GM21447 (cell line): ENCODE measurements around the gene C1QTNF12.

Source experiments
- ATAC-seq: cut with Tn5 transposase; IDR thresholded peaks from one replicate; pipeline ENCODE4 v1.9.1; 2021; ENCODE audit not compliant: unreplicated experiment

C1QTNF12 gene

GRCh38 chr1:1215080-1215676 lies 31.3 kb downstream of the C1QTNF12 start:
- no peak for ATAC-seq

GRCh38 chr1:1213345-1214265 lies 32.9 kb downstream of the C1QTNF12 start, which contains the start of gene TNFRSF4:
Gene TNFRSF4, minus strand, starts transcription at chr1:1214153. Its CDS starts 26 bp downstream, at chr1:1214127.
- no peak for ATAC-seq

GRCh38 chr1:1212780-1213344 lies 33.7 kb downstream of the C1QTNF12 start:
- ATAC-seq = no peak

- ATAC-seq = no peak
Observed at GRCh38 chr1:1211541-1212441, 34.7 kb downstream of the C1QTNF12 start.

DNA sequence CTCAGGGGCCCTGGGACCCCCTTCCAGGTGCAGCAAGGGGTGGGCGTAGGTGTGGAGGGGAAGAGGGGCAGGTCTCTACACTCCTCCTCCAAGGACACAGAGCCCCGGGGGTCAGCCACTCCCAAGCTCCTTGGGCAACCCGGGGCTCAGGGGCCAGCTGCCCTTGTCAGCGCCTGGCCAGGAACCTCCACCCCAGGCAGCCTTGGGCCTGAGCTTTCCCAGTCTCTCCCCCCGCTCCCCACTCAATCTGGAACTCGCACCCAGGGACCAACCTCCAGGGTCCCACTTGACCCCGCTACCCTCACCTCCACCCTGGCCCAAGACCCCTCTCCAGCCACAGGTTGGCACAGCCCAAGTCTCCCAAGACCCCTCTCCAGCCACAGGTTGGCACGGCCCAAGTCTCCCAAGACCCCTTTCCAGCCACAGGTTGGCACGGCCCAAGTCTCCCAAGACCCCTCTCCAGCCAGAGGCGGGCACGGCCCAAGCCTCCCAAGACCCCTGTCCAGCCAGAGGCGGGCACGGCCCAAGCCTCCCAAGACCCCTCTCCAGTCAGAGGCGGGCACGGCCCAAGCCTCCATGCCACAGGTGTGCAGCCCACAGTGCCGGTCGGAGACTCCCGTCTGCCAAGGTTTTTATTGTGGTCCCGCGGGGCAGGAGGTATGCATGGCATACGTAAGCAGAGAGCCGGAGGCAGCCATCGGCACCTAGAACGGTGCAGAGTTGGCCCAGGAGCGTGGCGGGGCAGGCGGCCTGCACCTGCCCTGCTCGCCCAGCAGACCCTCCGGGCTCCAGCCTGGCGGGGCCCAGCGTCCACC lies 35.6 kb downstream of the C1QTNF12 start:
- no peak for ATAC-seq

GRCh38 chr1:1208713-1209433 lies 37.6 kb downstream of the C1QTNF12 start:
- ATAC-seq = no peak

DNA sequence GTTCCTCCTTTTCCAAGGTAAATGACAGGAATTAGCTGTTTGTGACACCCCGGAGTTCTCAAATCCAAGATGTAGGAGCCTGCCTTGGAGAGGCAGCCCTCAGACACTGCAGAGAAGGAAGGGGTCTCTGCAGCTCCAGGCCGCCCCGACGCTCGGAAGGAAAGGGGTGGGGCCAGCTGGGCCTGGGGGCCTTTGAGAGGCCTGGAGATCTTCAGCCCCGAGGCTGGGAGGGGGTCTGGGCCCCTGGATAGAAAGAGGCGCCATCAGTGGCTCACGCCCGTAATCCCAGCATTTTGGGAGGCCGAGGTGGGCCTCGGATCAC lies 39.0 kb downstream of the C1QTNF12 start:
- ATAC-seq = no peak

DNA sequence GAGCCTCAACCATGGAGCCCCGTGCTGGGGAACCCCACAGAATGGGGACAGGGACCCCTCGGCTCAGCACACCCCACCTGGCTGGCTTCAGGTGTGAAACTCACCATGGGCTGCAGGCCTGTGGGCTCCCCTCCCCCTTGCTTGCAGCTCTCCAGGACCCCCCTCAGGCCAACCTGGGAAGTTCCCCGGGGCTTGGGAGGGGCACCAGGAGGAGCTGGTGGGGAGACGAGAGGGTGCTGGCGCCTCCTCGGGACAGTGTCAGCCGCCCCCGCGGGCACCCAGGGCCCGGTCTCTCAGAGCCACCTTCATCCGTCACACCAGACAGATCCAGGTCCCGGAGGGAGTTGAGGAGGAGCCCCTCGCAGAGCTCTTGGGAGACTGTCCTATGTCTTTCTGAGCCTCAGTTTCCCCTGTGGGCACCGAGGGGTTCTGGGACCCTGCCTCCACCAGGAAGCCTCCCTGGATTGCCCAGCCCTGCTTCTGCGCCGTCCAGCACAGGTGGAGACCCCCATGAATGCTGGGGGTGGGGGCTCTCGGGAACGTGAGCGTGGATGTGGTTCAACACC lies 39.5 kb downstream of the C1QTNF12 start:
- ATAC-seq = no peak

- ATAC-seq = no peak
Observed at GRCh38 chr1:1206376-1206965, 40.1 kb downstream of the C1QTNF12 start, which contains the start of gene TNFRSF18. Gene TNFRSF18, minus strand, starts transcription at chr1:1206592. Its CDS starts 21 bp downstream, at chr1:1206571.

GRCh38 chr1:1205769-1206375 lies 40.6 kb downstream of the C1QTNF12 start:
- ATAC-seq = no peak

DNA sequence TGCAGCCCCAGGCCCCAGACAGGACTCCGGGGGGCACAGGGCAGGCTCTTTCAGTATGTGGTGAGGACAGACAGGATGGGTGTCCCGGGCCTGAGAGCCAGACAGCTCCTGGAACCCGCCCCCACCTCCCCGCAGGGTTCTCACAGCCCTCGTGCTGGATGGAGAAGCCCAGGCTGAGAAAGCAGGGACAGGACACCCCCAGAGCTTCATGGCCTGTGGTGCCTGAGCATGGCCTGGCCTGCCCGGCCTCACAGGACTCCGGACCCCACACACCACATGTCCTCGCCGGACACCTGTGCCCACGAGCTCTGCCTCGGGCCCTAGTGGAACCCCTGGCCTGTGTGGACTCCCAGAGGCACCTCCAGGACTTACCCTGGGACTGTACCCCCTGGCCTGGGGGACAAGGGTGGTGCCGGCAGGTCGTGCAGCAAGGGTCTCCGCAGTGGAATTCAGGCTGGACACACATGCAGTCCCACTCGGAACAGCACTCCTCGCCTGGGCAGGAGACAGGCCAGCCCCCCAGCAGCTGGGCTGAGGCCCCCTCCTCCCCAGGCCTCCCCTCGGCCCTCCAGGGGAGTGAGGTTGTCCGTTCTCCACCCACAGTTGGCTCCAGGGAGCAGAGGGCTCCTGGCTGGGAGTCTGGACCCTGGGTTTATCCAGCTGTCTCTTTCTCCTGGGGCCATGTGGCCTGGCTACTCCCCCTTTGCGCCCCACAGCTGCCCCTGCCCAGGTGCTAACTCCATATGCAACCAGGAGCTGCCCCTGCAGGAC lies 41.3 kb downstream of the C1QTNF12 start:
- ATAC-seq = no peak

- ATAC-seq = no peak
Observed at GRCh38 chr1:1204425-1204920, 42.0 kb downstream of the C1QTNF12 start.

- ATAC-seq = no peak
Observed at GRCh38 chr1:1203561-1204424, 42.7 kb downstream of the C1QTNF12 start.

GRCh38 chr1:1202831-1203560 lies 43.5 kb downstream of the C1QTNF12 start:
- no peak for ATAC-seq

DNA sequence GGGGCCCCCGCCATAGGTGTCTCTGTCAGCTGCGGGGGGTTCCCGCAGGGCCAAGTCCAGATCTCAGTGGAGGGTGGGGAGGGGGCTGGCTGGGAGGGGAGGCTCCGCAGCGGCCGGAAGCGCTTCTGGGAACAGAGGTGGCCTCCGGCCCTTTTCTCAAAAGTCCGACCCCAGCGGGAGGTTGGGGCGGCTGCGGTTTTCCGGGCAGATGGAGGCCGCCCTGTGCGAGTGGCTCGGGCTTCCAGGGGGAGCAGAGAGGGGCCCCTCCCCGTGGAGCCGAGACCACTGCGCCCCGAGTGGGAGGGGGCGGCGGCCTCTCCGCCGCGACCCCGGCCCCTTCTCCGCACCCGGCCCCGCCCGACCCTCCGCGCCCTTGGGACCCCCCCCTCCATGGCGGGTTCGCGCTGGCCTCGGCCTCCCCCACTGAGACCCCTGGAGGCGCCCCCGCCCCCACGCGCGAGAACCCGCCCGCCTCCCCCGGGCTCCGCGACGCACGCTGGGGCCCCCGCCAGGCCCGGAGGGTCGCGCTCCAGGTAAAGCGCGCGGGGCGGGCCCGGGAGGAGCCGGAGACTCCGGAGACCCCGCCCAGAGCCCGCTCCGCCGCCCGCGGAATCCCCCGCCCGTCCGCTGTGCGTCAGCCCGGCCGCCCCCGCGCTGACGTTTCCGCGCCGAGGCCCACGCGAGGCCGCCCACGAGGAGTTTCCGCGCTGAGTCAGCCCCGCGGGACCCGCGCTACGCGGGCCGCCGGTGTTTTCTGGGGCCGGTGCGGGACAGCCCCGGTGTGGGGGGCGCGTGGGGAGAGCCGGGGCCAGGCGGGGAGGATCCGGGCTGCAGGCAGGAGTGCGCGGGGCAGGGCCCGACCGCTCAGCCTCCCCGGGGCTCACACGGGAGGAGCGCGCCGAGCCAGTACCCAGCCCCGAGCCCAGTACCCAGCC lies 45.4 kb downstream of the C1QTNF12 start:
- ATAC-seq = no peak
